ENCODE results near the gene SPACA6. TPM values are rescaled to one million over a fixed set of nuclear protein-coding genes. Genes with fewer than 3 reads are reported as not detected.

Gene SPACA6
- polyA plus RNA-seq, 1 experiment: 3.5 TPM

DNA sequence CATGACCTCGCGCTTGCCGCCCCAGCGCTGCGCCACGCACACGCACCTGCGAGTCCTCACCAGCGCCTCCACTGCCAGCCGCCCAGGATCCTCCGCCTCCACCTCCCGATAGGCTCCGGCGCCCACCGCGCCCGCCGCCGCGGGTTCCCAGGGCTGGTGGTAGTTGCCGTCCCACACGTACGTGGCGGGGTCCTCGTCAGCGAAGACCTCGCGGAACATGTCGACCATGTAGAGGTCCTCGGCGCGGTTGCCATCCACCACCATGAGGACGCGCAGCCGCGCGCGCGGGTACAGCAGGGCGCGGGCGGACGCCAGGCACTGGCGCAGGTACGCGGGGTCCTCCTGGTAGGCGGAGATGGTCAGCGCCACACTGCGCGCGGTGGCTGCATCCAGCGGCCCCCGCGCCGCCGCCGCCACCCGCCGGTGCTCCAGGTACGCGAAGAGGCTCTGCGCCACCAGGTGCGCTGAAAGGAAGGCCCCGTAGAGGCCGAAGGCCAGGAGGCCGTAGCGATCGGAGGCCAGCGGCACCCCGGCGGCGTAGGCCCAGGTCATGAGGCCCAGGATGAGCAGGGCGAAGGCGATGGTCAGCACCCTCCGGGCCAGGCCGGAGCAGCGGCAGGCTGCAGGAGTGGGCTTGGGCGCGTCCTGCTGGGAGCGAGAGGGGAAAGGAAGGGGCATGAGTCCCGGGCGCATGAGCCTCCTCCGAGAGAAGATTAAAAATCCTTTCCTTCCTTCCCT lies 26.3 kb downstream of the SPACA6 start:
- DNase-seq (ENCODE audit: low read depth, low spot score): no peak
- ChIA-PET CTCF (no interaction called here), POLR2A (no interaction called here)
- no peak for TF ChIP-seq CTCF (IDR thresholded peaks at IDR 0.05; ENCODE audit: low read depth, low read length)
- H3K4me3 ChIP-seq (ENCODE audit: low read depth, low read length): no peak overlapping the region
- H3K27me3 ChIP-seq (ENCODE audit: control insufficient read depth, insufficient read depth, low read length): peaks cover 45% of the 10 kb centered on the region
- H3K9me3 ChIP-seq (ENCODE audit: control insufficient read depth, insufficient read depth, low read length): no peaks in the 10 kb centered on the region; the same call in 1 of the 2 replicates
- H3K27ac ChIP-seq (ENCODE audit: low read depth, low read length): no peak overlapping the region

DNA sequence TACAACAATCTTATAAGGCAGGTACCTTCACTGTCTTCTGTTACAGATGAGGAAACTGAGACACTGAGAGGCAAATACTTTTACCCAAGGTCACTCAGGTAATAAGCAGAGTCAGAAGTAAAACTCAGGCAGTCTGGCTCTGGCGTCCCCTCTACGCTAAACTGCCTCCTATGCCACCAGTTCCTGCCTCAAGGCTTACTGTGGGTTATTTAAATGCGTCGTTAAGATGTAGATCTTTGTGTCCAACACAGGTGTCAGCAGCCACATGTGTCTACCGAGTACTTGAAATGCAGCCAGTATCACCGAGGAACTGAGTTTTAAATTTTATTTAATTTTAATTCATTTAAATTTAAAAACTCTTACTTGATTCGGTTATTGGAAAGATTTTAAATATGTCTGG lies 28.8 kb downstream of the SPACA6 start:
- Histone ChIP-seq H3K9me3 (ENCODE audit: control insufficient read depth, insufficient read depth, low read length) (no peaks in the 10 kb centered on the region; the same call in 1 of the 2 replicates), H3K27ac (ENCODE audit: low read depth, low read length) (no peak overlapping the region), H3K4me3 (ENCODE audit: low read depth, low read length) (no peak overlapping the region), H3K27me3 (ENCODE audit: control insufficient read depth, insufficient read depth, low read length) (peaks cover 53% of the 10 kb centered on the region)
- no peak for TF ChIP-seq CTCF (IDR thresholded peaks at IDR 0.05; ENCODE audit: low read depth, low read length)
- DNase-seq (ENCODE audit: low read depth, low spot score): no peak
- ChIA-PET POLR2A (no interaction called here), CTCF (no interaction called here)

GRCh38 chr19:51722492-51722891 lies 29.4 kb downstream of the SPACA6 start:
- CTCF ChIA-PET: no interaction called here
- Histone ChIP-seq H3K4me3 (ENCODE audit: low read depth, low read length) (no peak overlapping the region), H3K27ac (ENCODE audit: low read depth, low read length) (no peak overlapping the region), H3K27me3 (ENCODE audit: control insufficient read depth, insufficient read depth, low read length) (peaks cover 53% of the 10 kb centered on the region), H3K9me3 (ENCODE audit: control insufficient read depth, insufficient read depth, low read length) (no peaks in the 10 kb centered on the region; the same call in 1 of the 2 replicates)
- DNase-seq (ENCODE audit: low read depth, low spot score): no peak
- TF ChIP-seq CTCF (IDR thresholded peaks at IDR 0.05; ENCODE audit: low read depth, low read length): no peak
- POLR2A ChIA-PET: no interaction called here

DNA sequence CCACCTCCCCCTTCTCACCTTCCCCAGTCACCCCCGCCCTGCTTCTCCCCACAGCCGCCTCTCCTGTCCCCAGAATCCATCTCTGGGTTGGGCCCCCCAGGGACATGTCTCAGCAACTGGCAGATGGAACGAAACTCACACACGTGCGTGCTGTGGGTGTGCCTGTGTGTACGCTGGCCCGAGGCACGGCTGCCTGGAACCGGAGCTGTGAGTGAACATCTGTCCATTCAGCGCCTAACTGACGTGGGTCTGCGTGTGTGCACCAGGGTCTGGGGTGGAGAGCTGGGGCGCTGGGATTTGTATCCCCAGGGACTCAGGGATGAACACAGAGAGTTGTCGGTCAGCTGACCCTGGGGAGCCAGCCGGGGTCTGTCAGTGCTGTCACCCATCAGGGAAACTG lies 31.4 kb downstream of the SPACA6 start:
- ChIA-PET CTCF (no interaction called here), POLR2A (no interaction called here)
- DNase-seq (ENCODE audit: low read depth, low spot score): no peak
- Histone ChIP-seq H3K9me3 (ENCODE audit: control insufficient read depth, insufficient read depth, low read length) (no peaks in the 10 kb centered on the region; the same call in 1 of the 2 replicates), H3K27me3 (ENCODE audit: control insufficient read depth, insufficient read depth, low read length) (peaks cover 41% of the 10 kb centered on the region), H3K4me3 (ENCODE audit: low read depth, low read length) (no peak overlapping the region), H3K27ac (ENCODE audit: low read depth, low read length) (no peak overlapping the region)
- TF ChIP-seq CTCF (IDR thresholded peaks at IDR 0.05; ENCODE audit: low read depth, low read length): no peak

GRCh38 chr19:51726049-51726448 lies 32.9 kb downstream of the SPACA6 start:
- DNase-seq (ENCODE audit: low read depth, low spot score): no peak
- H3K4me3 ChIP-seq (ENCODE audit: low read depth, low read length): no peak overlapping the region
- CTCF ChIA-PET: interaction anchor here (0.6 kb wide), 1 partner anchor 49 kb away, joined by 4 read pairs; no protein-coding TSS in a partner anchor
- POLR2A ChIA-PET: no interaction called here
- no peak for TF ChIP-seq CTCF (IDR thresholded peaks at IDR 0.05; ENCODE audit: low read depth, low read length)
- H3K27ac ChIP-seq (ENCODE audit: low read depth, low read length): no peak overlapping the region
- H3K27me3 ChIP-seq (ENCODE audit: control insufficient read depth, insufficient read depth, low read length): peaks cover 29% of the 10 kb centered on the region
- no peaks in the 10 kb centered on the region; the same call in 1 of the 2 replicates for H3K9me3 ChIP-seq (ENCODE audit: control insufficient read depth, insufficient read depth, low read length)

All from AG04450 (cell line).